H1 (cell line): ENCODE data around the gene GYS2.

Source experiments
- ASH2L ChIP-seq: fragments of 200-600, 300-600 bp; sonication (generic); IDR thresholded peaks from one replicate; pipeline ENCODE4 v1.7.1; 2017; ENCODE audit warnings: low read length
- BACH1 ChIP-seq: IDR thresholded peaks from 2 replicates; pipeline ENCODE4 v1.6.1; 2012; ENCODE audit warnings: low read length, improper control_type of control experiment
- CBX8 ChIP-seq: fragments of 300-800, 300-1000 bp; sonication (generic); IDR thresholded peaks from 2 replicates; pipeline ENCODE4 v1.7.1; 2016; ENCODE audit warnings: low read depth, low read length, borderline replicate concordance
- CREB1 ChIP-seq: IDR thresholded peaks from 2 replicates; pipeline ENCODE4 v1.6.1; 2012; ENCODE audit warnings: inconsistent platforms
- EP300 ChIP-seq, 2 experiments: IDR thresholded peaks; 1 replicate in 1 of 2; 2 replicates in 1 of 2; pipeline ENCODE4 v1.6.1; 2011 to 2012; ENCODE audit warnings: low read depth in 2 of 2, low read length in 2 of 2, mild to moderate bottlenecking in 2 of 2, borderline replicate concordance in 1 of 2, inconsistent platforms in 1 of 2, moderate library complexity in 1 of 2
- KDM1A ChIP-seq: fragments of 200-600, 300-600 bp; sonication (generic); IDR thresholded peaks from 2 replicates; pipeline ENCODE4 v1.7.1; 2016; ENCODE audit warnings: mild to moderate bottlenecking, low read length, borderline replicate concordance
- POLR2A ChIP-seq, 2 experiments: IDR thresholded peaks; 1 replicate in 1 of 2; 2 replicates in 1 of 2; pipeline ENCODE4 v1.6.1; 2011; ENCODE audit warnings: low read depth in 2 of 2, low read length in 2 of 2, mild to moderate bottlenecking in 2 of 2; ENCODE audit errors: control extremely low read depth in 1 of 2
- POLR2AphosphoS5 ChIP-seq: IDR thresholded peaks from 2 replicates; pipeline ENCODE4 v1.6.1; 2011; ENCODE audit warnings: low read depth, low read length
- RAD21 ChIP-seq, 2 experiments: IDR thresholded peaks in 1 of 2; conservative IDR thresholded peaks in 1 of 2; 2 replicates each; pipeline ENCODE4 v1.6.1; 2011; ENCODE audit warnings: low read depth in 2 of 2, low read length in 2 of 2, improper control_type of control experiment in 1 of 2, inconsistent platforms in 1 of 2, mild to moderate bottlenecking in 1 of 2, moderate library complexity in 1 of 2
- YY1 ChIP-seq: IDR thresholded peaks from 2 replicates; pipeline ENCODE4 v1.6.1; 2011; ENCODE audit warnings: low read depth, mild to moderate bottlenecking, low read length
- ZNF274 ChIP-seq: IDR thresholded peaks from 2 replicates; pipeline ENCODE4 v1.7.0; 2012; ENCODE audit warnings: low read length, borderline replicate concordance; ENCODE audit errors: extremely low read depth
- TF ChIP-seq, protein P1 (sequence below), 3 experiments: IDR thresholded peaks; 1 replicate in 2 of 3; 2 replicates in 1 of 3; pipeline versions ENCODE4 v1.5.1 to v1.6.1; 2011; ENCODE audit warnings: low read length in 3 of 3, mild to moderate bottlenecking in 3 of 3, inconsistent platforms in 2 of 3, low read depth in 1 of 3, moderate library complexity in 1 of 3; ENCODE audit not compliant: insufficient read depth in 1 of 3; ENCODE audit errors: control extremely low read depth in 1 of 3
- TF ChIP-seq, protein P2 (sequence below): fragments of 300-600 bp; sonication (generic); IDR thresholded peaks from 2 replicates; pipeline ENCODE4 v1.7.1; 2012; ENCODE audit warnings: low read length, moderate library complexity, mild to moderate bottlenecking, inconsistent platforms; ENCODE audit not compliant: insufficient replicate concordance

- TF ChIP-seq, protein P1, sequence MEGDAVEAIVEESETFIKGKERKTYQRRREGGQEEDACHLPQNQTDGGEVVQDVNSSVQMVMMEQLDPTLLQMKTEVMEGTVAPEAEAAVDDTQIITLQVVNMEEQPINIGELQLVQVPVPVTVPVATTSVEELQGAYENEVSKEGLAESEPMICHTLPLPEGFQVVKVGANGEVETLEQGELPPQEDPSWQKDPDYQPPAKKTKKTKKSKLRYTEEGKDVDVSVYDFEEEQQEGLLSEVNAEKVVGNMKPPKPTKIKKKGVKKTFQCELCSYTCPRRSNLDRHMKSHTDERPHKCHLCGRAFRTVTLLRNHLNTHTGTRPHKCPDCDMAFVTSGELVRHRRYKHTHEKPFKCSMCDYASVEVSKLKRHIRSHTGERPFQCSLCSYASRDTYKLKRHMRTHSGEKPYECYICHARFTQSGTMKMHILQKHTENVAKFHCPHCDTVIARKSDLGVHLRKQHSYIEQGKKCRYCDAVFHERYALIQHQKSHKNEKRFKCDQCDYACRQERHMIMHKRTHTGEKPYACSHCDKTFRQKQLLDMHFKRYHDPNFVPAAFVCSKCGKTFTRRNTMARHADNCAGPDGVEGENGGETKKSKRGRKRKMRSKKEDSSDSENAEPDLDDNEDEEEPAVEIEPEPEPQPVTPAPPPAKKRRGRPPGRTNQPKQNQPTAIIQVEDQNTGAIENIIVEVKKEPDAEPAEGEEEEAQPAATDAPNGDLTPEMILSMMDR (IDR thresholded peaks at IDR 0.05; ENCODE audit: control extremely low read depth in 1 of 3, insufficient read depth in 1 of 3, low read depth in 1 of 3, low read length in 3 of 3), result no peak
- TF ChIP-seq EP300 (IDR thresholded peaks at IDR 0.05; ENCODE audit: borderline replicate concordance in 1 of 2, low read depth in 2 of 2, low read length in 2 of 2) (no peak), KDM1A (no peak), POLR2A (IDR thresholded peaks at IDR 0.05; ENCODE audit: control extremely low read depth in 1 of 2, low read depth in 2 of 2, low read length in 2 of 2) (no peak), POLR2AphosphoS5 (no peak), BACH1 (no peak), YY1 (no peak), RAD21 (IDR thresholded peaks at IDR 0.05 in 1 of 2, conservative IDR thresholded peaks at IDR 0.05 in 1 of 2; ENCODE audit: low read depth in 2 of 2, low read length in 2 of 2) (no peak), CREB1 (no peak), ZNF274 (no peak), CBX8 (no peak), ASH2L (no peak)
- TF ChIP-seq, protein P2, sequence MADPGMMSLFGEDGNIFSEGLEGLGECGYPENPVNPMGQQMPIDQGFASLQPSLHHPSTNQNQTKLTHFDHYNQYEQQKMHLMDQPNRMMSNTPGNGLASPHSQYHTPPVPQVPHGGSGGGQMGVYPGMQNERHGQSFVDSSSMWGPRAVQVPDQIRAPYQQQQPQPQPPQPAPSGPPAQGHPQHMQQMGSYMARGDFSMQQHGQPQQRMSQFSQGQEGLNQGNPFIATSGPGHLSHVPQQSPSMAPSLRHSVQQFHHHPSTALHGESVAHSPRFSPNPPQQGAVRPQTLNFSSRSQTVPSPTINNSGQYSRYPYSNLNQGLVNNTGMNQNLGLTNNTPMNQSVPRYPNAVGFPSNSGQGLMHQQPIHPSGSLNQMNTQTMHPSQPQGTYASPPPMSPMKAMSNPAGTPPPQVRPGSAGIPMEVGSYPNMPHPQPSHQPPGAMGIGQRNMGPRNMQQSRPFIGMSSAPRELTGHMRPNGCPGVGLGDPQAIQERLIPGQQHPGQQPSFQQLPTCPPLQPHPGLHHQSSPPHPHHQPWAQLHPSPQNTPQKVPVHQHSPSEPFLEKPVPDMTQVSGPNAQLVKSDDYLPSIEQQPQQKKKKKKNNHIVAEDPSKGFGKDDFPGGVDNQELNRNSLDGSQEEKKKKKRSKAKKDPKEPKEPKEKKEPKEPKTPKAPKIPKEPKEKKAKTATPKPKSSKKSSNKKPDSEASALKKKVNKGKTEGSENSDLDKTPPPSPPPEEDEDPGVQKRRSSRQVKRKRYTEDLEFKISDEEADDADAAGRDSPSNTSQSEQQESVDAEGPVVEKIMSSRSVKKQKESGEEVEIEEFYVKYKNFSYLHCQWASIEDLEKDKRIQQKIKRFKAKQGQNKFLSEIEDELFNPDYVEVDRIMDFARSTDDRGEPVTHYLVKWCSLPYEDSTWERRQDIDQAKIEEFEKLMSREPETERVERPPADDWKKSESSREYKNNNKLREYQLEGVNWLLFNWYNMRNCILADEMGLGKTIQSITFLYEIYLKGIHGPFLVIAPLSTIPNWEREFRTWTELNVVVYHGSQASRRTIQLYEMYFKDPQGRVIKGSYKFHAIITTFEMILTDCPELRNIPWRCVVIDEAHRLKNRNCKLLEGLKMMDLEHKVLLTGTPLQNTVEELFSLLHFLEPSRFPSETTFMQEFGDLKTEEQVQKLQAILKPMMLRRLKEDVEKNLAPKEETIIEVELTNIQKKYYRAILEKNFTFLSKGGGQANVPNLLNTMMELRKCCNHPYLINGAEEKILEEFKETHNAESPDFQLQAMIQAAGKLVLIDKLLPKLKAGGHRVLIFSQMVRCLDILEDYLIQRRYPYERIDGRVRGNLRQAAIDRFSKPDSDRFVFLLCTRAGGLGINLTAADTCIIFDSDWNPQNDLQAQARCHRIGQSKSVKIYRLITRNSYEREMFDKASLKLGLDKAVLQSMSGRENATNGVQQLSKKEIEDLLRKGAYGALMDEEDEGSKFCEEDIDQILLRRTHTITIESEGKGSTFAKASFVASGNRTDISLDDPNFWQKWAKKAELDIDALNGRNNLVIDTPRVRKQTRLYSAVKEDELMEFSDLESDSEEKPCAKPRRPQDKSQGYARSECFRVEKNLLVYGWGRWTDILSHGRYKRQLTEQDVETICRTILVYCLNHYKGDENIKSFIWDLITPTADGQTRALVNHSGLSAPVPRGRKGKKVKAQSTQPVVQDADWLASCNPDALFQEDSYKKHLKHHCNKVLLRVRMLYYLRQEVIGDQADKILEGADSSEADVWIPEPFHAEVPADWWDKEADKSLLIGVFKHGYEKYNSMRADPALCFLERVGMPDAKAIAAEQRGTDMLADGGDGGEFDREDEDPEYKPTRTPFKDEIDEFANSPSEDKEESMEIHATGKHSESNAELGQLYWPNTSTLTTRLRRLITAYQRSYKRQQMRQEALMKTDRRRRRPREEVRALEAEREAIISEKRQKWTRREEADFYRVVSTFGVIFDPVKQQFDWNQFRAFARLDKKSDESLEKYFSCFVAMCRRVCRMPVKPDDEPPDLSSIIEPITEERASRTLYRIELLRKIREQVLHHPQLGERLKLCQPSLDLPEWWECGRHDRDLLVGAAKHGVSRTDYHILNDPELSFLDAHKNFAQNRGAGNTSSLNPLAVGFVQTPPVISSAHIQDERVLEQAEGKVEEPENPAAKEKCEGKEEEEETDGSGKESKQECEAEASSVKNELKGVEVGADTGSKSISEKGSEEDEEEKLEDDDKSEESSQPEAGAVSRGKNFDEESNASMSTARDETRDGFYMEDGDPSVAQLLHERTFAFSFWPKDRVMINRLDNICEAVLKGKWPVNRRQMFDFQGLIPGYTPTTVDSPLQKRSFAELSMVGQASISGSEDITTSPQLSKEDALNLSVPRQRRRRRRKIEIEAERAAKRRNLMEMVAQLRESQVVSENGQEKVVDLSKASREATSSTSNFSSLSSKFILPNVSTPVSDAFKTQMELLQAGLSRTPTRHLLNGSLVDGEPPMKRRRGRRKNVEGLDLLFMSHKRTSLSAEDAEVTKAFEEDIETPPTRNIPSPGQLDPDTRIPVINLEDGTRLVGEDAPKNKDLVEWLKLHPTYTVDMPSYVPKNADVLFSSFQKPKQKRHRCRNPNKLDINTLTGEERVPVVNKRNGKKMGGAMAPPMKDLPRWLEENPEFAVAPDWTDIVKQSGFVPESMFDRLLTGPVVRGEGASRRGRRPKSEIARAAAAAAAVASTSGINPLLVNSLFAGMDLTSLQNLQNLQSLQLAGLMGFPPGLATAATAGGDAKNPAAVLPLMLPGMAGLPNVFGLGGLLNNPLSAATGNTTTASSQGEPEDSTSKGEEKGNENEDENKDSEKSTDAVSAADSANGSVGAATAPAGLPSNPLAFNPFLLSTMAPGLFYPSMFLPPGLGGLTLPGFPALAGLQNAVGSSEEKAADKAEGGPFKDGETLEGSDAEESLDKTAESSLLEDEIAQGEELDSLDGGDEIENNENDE, result no peak
Measured at GRCh38 chr12:21576431-21576830, 28.2 kb downstream of the GYS2 start.
